Gastroesophageal sphincter (tissue), 4 donors: ENCODE data around the gene ARHGAP24. TPM values are rescaled to one million over a fixed set of nuclear protein-coding genes. Genes with fewer than 3 reads are reported as not detected.
"Not testable (repeated sequence)": the region's sequence is repeated elsewhere in the genome, so short reads cannot be mapped to it uniquely, and the experiment has no call there.

ENCODE experiments used
- ATAC-seq: fragments of 150-250 bp; one replicate; pipeline ENCODE4 v1.9.1; 2016; ENCODE audit warnings: mild to moderate bottlenecking, moderate library complexity
- H3K27ac ChIP-seq, 4 donors: fragments of 200-600 bp; sonication (generic) in 3 of 4; 1 replicate in 3 of 4; 2 replicates in 1 of 4; pipeline ENCODE4 v1.5.1; 2016 to 2019
- H3K27me3 ChIP-seq: fragments of 200-600 bp; sonication (generic); one replicate; pipeline ENCODE4 v1.5.1; 2019
- H3K36me3 ChIP-seq, 2 donors: fragments of 200-600 bp; sonication (generic); one replicate each; pipeline ENCODE4 v1.5.1; 2019; ENCODE audit warnings: control low read depth in 1 of 2
- H3K4me1 ChIP-seq, 3 donors: fragments of 200-600 bp; sonication (generic); 1 replicate in 2 of 3; 2 replicates in 1 of 3; pipeline ENCODE4 v1.5.1; 2016 to 2019; ENCODE audit warnings: control low read depth in 2 of 3
- H3K4me3 ChIP-seq, 2 donors: fragments of 200-600 bp; sonication (generic); one replicate each; pipeline ENCODE4 v1.5.1; 2019; ENCODE audit warnings: mild to moderate bottlenecking in 1 of 2, moderate library complexity in 1 of 2
- H3K9me3 ChIP-seq, 3 donors: fragments of 200-600 bp; sonication (generic); one replicate each; pipeline ENCODE4 v1.5.1; 2017 to 2019; ENCODE audit warnings: control low read depth in 2 of 3
- EP300 ChIP-seq: sonication (generic); formaldehyde crosslinking; IDR thresholded peaks from one replicate; pipeline ENCODE4 v1.6.1; 2017; ENCODE audit warnings: antibody characterized with exemption, mild to moderate bottlenecking
- POLR2A ChIP-seq, 2 donors: fragments of 450-650 bp; IDR thresholded peaks; one replicate each; pipeline ENCODE4 v1.6.1; 2017; ENCODE audit warnings: antibody characterized with exemption in 2 of 2, mild to moderate bottlenecking in 2 of 2, moderate library complexity in 1 of 2
- POLR2AphosphoS5 ChIP-seq: sonication (generic); formaldehyde crosslinking; IDR thresholded peaks from one replicate; pipeline ENCODE4 v1.6.1; 2017; ENCODE audit warnings: antibody characterized with exemption
- WGBS, 2 donors: methylation state at CpG; one replicate each; pipeline ENCODE4 v1.1.5; 2018; ENCODE audit warnings: low coverage in 1 of 2; 5-methylcytosine and 5-hydroxymethylcytosine counted together
- total RNA-seq, 4 donors: library from RNA; depleted of rRNA; stranded (reverse); fragments of >200 nt; gene quantifications; one replicate each; pipeline ENCODE4 v1.1.0, GENCODE V29; 2016
- TF ChIP-seq, protein P1 (sequence below), 4 experiments: fragments of 200-600 bp in 2 of 4; fragments of 450-650 bp in 2 of 4; sonication (generic) in 1 of 4; IDR thresholded peaks; one replicate each; pipeline ENCODE4 v1.5.1; 2017 to 2019; ENCODE audit warnings: antibody characterized with exemption in 4 of 4, mild to moderate bottlenecking in 2 of 4, moderate library complexity in 2 of 4

The ARHGAP24 gene
- total RNA-seq, 4 donors from 2014 or later: 24.4 to 38.6 (median 34.3) TPM

GRCh38 chr4:85956293-85956945 lies 481.5 kb downstream of the ARHGAP24 start:
- Histone ChIP-seq H3K4me1 (no peaks in the 10 kb centered on the region), H3K4me3 (no peak overlapping the region), H3K36me3 (no peaks in the 10 kb centered on the region), H3K27me3 (no peaks in the 10 kb centered on the region), H3K27ac (no peak overlapping the region), H3K9me3 (no peaks in the 10 kb centered on the region)
- TF ChIP-seq EP300 (no peak), POLR2AphosphoS5 (no peak), POLR2A (IDR thresholded peaks at IDR 0.05) (no peak)
- TF ChIP-seq, protein P1, sequence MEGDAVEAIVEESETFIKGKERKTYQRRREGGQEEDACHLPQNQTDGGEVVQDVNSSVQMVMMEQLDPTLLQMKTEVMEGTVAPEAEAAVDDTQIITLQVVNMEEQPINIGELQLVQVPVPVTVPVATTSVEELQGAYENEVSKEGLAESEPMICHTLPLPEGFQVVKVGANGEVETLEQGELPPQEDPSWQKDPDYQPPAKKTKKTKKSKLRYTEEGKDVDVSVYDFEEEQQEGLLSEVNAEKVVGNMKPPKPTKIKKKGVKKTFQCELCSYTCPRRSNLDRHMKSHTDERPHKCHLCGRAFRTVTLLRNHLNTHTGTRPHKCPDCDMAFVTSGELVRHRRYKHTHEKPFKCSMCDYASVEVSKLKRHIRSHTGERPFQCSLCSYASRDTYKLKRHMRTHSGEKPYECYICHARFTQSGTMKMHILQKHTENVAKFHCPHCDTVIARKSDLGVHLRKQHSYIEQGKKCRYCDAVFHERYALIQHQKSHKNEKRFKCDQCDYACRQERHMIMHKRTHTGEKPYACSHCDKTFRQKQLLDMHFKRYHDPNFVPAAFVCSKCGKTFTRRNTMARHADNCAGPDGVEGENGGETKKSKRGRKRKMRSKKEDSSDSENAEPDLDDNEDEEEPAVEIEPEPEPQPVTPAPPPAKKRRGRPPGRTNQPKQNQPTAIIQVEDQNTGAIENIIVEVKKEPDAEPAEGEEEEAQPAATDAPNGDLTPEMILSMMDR (IDR thresholded peaks at IDR 0.05): no peak
- WGBS, 2 donors: 80 to 92% methylated on average over 1 to 6 of the region's 17 CpGs
- ATAC-seq: no peak

GRCh38 chr4:85961887-85962286 lies 486.9 kb downstream of the ARHGAP24 start:
- WGBS, 2 donors: 68 to 77% methylated on average over 4 of the region's 4 CpGs
- no peak overlapping the region for H3K4me3 ChIP-seq
- H3K4me1 ChIP-seq: peaks cover 0 to 14% (median 6%) of the 10 kb centered on the region in 3 donors
- TF ChIP-seq EP300: no peak
- TF ChIP-seq POLR2AphosphoS5: no peak
- TF ChIP-seq, protein P1 (IDR thresholded peaks at IDR 0.05): no peak
- TF ChIP-seq POLR2A (IDR thresholded peaks at IDR 0.05): no peak
- no peaks in the 10 kb centered on the region for H3K9me3 ChIP-seq
- no peaks in the 10 kb centered on the region for H3K27me3 ChIP-seq
- no peaks in the 10 kb centered on the region for H3K36me3 ChIP-seq
- no peak overlapping the region for H3K27ac ChIP-seq
- no peak for ATAC-seq

GRCh38 chr4:85963231-85963630 lies 488.3 kb downstream of the ARHGAP24 start:
- WGBS, 2 donors: 100% methylated on average over 1 of the region's 1 CpG
- no peak for TF ChIP-seq POLR2AphosphoS5
- H3K4me3 ChIP-seq: no peak overlapping the region
- ATAC-seq: no peak
- H3K27me3 ChIP-seq: no peaks in the 10 kb centered on the region
- H3K36me3 ChIP-seq: no peaks in the 10 kb centered on the region
- H3K9me3 ChIP-seq: no peaks in the 10 kb centered on the region
- no peak overlapping the region for H3K27ac ChIP-seq
- peaks cover 0 to 21% (median 6%) of the 10 kb centered on the region in 3 donors for H3K4me1 ChIP-seq

DNA sequence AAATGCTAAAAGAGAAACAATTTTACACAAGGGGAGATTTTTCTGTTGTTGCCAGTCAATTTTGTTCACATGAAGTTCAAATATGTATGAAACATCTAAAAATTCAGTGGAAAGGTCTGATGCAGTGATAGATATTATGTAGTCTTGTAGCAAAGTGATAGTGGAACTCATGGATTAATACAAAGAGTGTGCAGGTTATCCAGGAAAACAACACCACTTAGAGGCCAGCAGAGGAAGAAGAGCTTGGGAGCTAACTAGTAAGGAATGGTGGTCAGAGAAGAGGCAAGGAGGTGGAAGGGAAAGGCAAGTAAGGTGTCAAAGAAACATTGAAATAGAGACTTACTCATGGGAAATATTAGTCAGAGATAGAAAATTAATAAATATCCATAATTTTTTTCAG lies 489.3 kb downstream of the ARHGAP24 start:
- Histone ChIP-seq H3K9me3 (no peaks in the 10 kb centered on the region), H3K36me3 (no peaks in the 10 kb centered on the region), H3K4me3 (no peak overlapping the region), H3K27me3 (no peaks in the 10 kb centered on the region), H3K4me1 (peaks cover 0 to 28% (median 6%) of the 10 kb centered on the region in 3 donors), H3K27ac (no peak overlapping the region)
- no peak for ATAC-seq
- TF ChIP-seq, protein P1 (IDR thresholded peaks at IDR 0.05): no peak
- TF ChIP-seq POLR2A (IDR thresholded peaks at IDR 0.05) (no peak), POLR2AphosphoS5 (no peak), EP300 (no peak)

GRCh38 chr4:85965017-85965416 lies 490.1 kb downstream of the ARHGAP24 start:
- not testable (repeated sequence) for ATAC-seq

DNA sequence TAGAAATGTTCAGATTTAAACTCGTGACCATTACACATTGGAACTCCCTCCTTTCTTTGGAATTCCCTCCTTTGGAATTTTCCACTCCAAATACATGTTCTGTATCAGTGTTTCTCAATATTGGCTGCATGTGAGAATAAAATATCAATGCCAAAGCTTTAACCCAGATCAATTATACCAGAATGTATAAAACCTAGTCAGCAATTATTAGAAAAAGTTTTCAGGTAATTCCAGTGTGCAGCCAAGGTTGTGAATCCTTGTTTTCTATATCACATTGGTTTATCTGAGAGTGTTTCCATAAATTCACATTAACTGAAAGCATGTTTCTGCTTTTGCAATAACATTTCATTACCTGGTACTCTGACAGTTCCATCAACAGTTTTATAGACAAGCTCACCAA lies 490.6 kb downstream of the ARHGAP24 start:
- Histone ChIP-seq H3K9me3 (no peaks in the 10 kb centered on the region), H3K27me3 (no peaks in the 10 kb centered on the region), H3K27ac (no peak overlapping the region), H3K4me3 (no peak overlapping the region), H3K4me1 (peaks cover 0 to 28% (median 6%) of the 10 kb centered on the region in 3 donors), H3K36me3 (no peaks in the 10 kb centered on the region)
- 71 to 91% methylated on average over 1 of the region's 1 CpG for WGBS, 2 donors
- no peak for TF ChIP-seq EP300
- TF ChIP-seq POLR2A (IDR thresholded peaks at IDR 0.05): no peak
- TF ChIP-seq, protein P1 (IDR thresholded peaks at IDR 0.05): no peak
- ATAC-seq: no peak

More at GRCh38 chr4:85965017-85965416, 490.1 kb downstream of the ARHGAP24 start:
- not testable (repeated sequence) for H3K27ac ChIP-seq, H3K27me3 ChIP-seq, H3K36me3 ChIP-seq, H3K4me3 ChIP-seq, H3K9me3 ChIP-seq
- 83 to 95% methylated on average over 2 of the region's 4 CpGs for WGBS, 2 donors
- H3K4me1 ChIP-seq: peaks cover 0 to 28% (median 6%) of the 10 kb centered on the region in 3 donors
